Endothelial cell of umbilical vein (primary cell): ENCODE measurements around the gene CFAP20DC. TPM values are rescaled to one million over a fixed set of nuclear protein-coding genes. Genes with fewer than 3 reads are reported as not detected.
"Not testable (repeated sequence)": the region's sequence is repeated elsewhere in the genome, so short reads cannot be mapped to it uniquely, and the experiment has no call there.

Source experiments
- Bru-seq: library from RNA; stranded (reverse); fragments of 400-500 nt; gene quantifications from one replicate; lab custom pipeline; 2021; lab: Mats Ljungman, UMichigan
- BruChase-seq, 2 experiments: library from RNA; stranded (reverse); fragments of 400-500 nt; gene quantifications; one replicate each; lab custom pipeline; 2021; lab: Mats Ljungman, UMichigan
- BruUV-seq: library from RNA; stranded (reverse); fragments of 400-500 nt; replicated peaks from 2 replicates; lab custom pipeline; 2021; lab: Mats Ljungman, UMichigan
- CTCF ChIA-PET: fragments of 300-600, 350-600 bp; sonication (Branson Sonifier 250); formaldehyde crosslinking; loops from one replicate; lab custom pipeline; 2021; ENCODE audit warnings: antibody characterized with exemption, inconsistent platforms; lab: Charles Lee
- POLR2A ChIA-PET: fragments of 300-600, 350-600 bp; sonication (Branson Sonifier 250); formaldehyde crosslinking; loops from one replicate; lab custom pipeline; 2021; ENCODE audit warnings: antibody characterized with exemption, inconsistent platforms; lab: Charles Lee
- DNase-seq: peaks from one replicate; pipeline ENCODE4 v3.0.0-alpha.2; 2011; ENCODE audit warnings: low read depth, low spot score
- FAIRE-seq: peaks from 2 replicates; lab custom pipeline; 2011; peaks lifted over from hg19 to GRCh38; lab: Jason Lieb, UNC
- H2AFZ ChIP-seq: 2 replicates; pipeline ENCODE4 v1.6.0; 2012; ENCODE audit warnings: low read depth, low read length, control low read depth, inconsistent platforms
- H3K27ac ChIP-seq: 2 replicates; pipeline ENCODE4 v1.5.1; 2011; ENCODE audit warnings: low read depth, mild to moderate bottlenecking, control low read depth, low read length, moderate library complexity; ENCODE audit not compliant: insufficient read depth
- H3K27me3 ChIP-seq, 2 experiments: 2 replicates each; pipeline versions ENCODE4 v1.6.0 to v1.6.1; 2011; ENCODE audit warnings: low read length in 2 of 2, mixed read lengths in 1 of 2; ENCODE audit not compliant: control insufficient read depth in 2 of 2, insufficient read depth in 2 of 2
- H3K36me3 ChIP-seq, 2 experiments: 2 replicates in 1 of 2; 3 replicates in 1 of 2; pipeline ENCODE4 v1.5.1; 2011; ENCODE audit warnings: low read length in 2 of 2, mild to moderate bottlenecking in 1 of 2, moderate library complexity in 1 of 2; ENCODE audit not compliant: control insufficient read depth in 2 of 2, insufficient read depth in 2 of 2; ENCODE audit errors: extremely low read depth in 1 of 2
- H3K4me1 ChIP-seq: 3 replicates; pipeline ENCODE4 v1.5.1; 2011; ENCODE audit warnings: mild to moderate bottlenecking, low read length; ENCODE audit not compliant: control insufficient read depth, insufficient read depth; ENCODE audit errors: extremely low read depth
- H3K4me2 ChIP-seq: 2 replicates; pipeline ENCODE4 v1.6.1; 2011; ENCODE audit warnings: low read length, control low read depth, mixed read lengths; ENCODE audit not compliant: insufficient read depth
- H3K4me3 ChIP-seq, 3 experiments: fragments of 200-600 bp in 1 of 3; sonication (generic), shearing (Covaris generic) in 1 of 3; replicated peaks in 1 of 3; 2 replicates each; pipeline ENCODE4 v1.5.1; 2011 to 2016; ENCODE audit warnings: control low read depth in 3 of 3, low read length in 3 of 3, mild to moderate bottlenecking in 2 of 3, inconsistent platforms in 1 of 3, low read depth in 1 of 3, moderate library complexity in 1 of 3; ENCODE audit not compliant: insufficient read depth in 1 of 3
- H3K79me2 ChIP-seq: 2 replicates; pipeline ENCODE4 v1.6.0; 2012; ENCODE audit warnings: low read length, inconsistent platforms; ENCODE audit not compliant: control insufficient read depth, insufficient read depth
- H3K9ac ChIP-seq: replicated peaks from 2 replicates; pipeline ENCODE3; 2011; ENCODE audit warnings: low read length, control low read depth; ENCODE audit not compliant: insufficient read depth; ENCODE audit errors: extremely low read depth
- H3K9me1 ChIP-seq: replicated peaks from 3 replicates; pipeline ENCODE4 v1.6.0; 2011; ENCODE audit warnings: mild to moderate bottlenecking, low read length; ENCODE audit not compliant: control insufficient read depth, insufficient read depth; ENCODE audit errors: extremely low read depth
- H3K9me3 ChIP-seq: replicated peaks from 2 replicates; pipeline ENCODE4 v1.5.1; 2012; ENCODE audit warnings: low read length, inconsistent platforms; ENCODE audit not compliant: control insufficient read depth, insufficient read depth
- H4K20me1 ChIP-seq: replicated peaks from 2 replicates; pipeline ENCODE3; 2011; ENCODE audit warnings: mild to moderate bottlenecking, low read length; ENCODE audit not compliant: control insufficient read depth, insufficient read depth; ENCODE audit errors: extremely low read depth
- EZH2 ChIP-seq: IDR thresholded peaks from 2 replicates; pipeline ENCODE4 v1.6.1; 2012; ENCODE audit warnings: borderline replicate concordance, low read depth, mild to moderate bottlenecking, moderate library complexity, low read length, inconsistent platforms; ENCODE audit not compliant: severe bottlenecking
- FOS ChIP-seq: IDR thresholded peaks from 2 replicates; pipeline ENCODE4 v1.6.1; 2011; ENCODE audit warnings: mild to moderate bottlenecking, low read length, moderate library complexity, borderline replicate concordance; ENCODE audit not compliant: insufficient read depth
- JUN ChIP-seq: IDR thresholded peaks from 2 replicates; pipeline ENCODE4 v1.6.1; 2011; ENCODE audit warnings: borderline replicate concordance, low read depth; ENCODE audit not compliant: insufficient read length, insufficient read depth
- POLR2A ChIP-seq: IDR thresholded peaks from 2 replicates; pipeline ENCODE4 v1.6.1; 2012; ENCODE audit warnings: low read depth, mild to moderate bottlenecking, control low read depth, low read length
- POLR2AphosphoS5 ChIP-seq: IDR thresholded peaks from 2 replicates; pipeline ENCODE4 v1.6.1; 2012; ENCODE audit warnings: low read depth, mild to moderate bottlenecking, control low read depth, low read length, moderate library complexity; ENCODE audit not compliant: insufficient read depth
- dilution Hi-C: fragments of 300-500 bp; cut with MboI; formaldehyde crosslinking; loops from one replicate; pipeline ENCODE4 v1.15.0; 2019; ENCODE audit warnings: low sequenced_read_pairs; ENCODE audit not compliant: extremely low pct_ligation_motif_present
- intact Hi-C: fragments of 100-400 bp; cut with micrococcal nuclease; formaldehyde crosslinking; loops from one replicate; pipeline ENCODE4 v1.10.0; 2022
- long read RNA-seq: library from polyadenylated mRNA; stranded (forward); transcript quantifications from one replicate; pipeline ENCODE4 v2.0.0, GENCODE V29; 2021
- polyA minus RNA-seq, 3 experiments: library from RNA; depleted of rRNA, polyadenylated mRNA; stranded (reverse); fragments of >200 nt; gene quantifications; 1 replicate in 1 of 3; 2 replicates in 2 of 3; pipeline ENCODE4 v1.2.3, GENCODE V29; 2011
- polyA plus RNA-seq, 4 experiments: library from polyadenylated mRNA; depleted of rRNA in 3 of 4; stranded (reverse) in 3 of 4; unstranded in 1 of 4; fragments of >200 nt; gene quantifications; 2 replicates each; pipeline versions ENCODE4 v1.2.1 to v1.2.3, GENCODE V29; 2011 to 2012; ENCODE audit warnings: missing spikeins in 1 of 4
- total RNA-seq: library from RNA; stranded (reverse); gene quantifications from 2 replicates; pipeline ENCODE4 v1.2.3, GENCODE V29; 2021

CFAP20DC gene
- 1.9 and 2.1 TPM in 2 replicates for total RNA-seq
- 0.92 TPM in 2 replicates for polyA plus RNA-seq
- 1.2 and 1.4 TPM in 2 replicates for polyA plus RNA-seq (2011; cell fraction: cytosol; rRNA removed)
- 1.7 and 2.8 TPM in 2 replicates for polyA plus RNA-seq (2011; cell fraction: nucleus; rRNA removed)
- 1.2 and 2.7 TPM in 2 replicates for polyA plus RNA-seq (2012)
- polyA minus RNA-seq = 0.91 and 1.7 TPM in 2 replicates
- not detected for polyA minus RNA-seq (2011; cell fraction: cytosol; rRNA and poly(A)+ RNA removed)
- polyA minus RNA-seq (2011; cell fraction: nucleus; rRNA and poly(A)+ RNA removed) = 4.4 and 7.4 TPM in 2 replicates
- percentile 42 among the genes with signal in this experiment for Bru-seq, nascent RNA
- BruChase-seq, experiment 1, labeled RNA remaining after a 6-hour chase = percentile 30 among the genes with signal in this experiment
- BruChase-seq, experiment 2, labeled RNA remaining after a 2-hour chase = percentile 34 among the genes with signal in this experiment
- long read RNA-seq, partial matches to known transcripts = 3 of 5 reads
- long read RNA-seq, other reads (novel, unspliced or antisense) = 2 of 5 reads

DNA sequence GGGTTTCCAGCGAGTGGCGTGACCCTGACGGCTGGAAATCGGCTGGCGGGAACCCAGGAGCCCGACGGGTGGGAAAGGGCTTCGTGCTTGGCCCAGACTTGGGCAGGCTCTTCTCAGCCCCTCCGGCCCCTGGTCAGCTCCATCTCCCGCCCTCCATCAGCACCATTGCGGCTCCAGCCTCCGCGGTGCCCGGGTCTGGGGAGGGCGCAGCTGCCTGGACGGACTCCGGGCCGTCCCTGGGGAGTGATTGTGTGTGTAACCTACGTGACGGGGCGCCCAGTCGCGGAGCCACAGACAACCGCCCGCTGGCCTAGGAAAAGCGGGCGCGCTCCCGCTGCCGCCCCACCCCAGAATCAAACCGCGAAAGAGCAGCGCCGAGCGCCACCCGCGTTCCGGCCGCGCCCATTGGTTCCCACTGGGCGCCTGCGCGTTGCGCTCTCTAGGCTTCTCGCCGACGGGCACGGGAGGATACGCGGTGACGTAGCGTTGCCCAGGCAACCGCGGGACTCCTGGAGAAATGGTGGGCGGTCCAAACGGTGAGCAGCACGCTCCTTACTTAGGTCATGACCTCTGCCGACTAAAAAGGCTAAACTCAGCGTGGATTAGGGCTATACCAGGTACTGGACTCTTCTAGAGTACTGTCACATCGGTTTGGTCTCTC lies at the start of gene CFAP20DC:
Gene CFAP20DC, minus strand, starts transcription at position 355 of the 661 bp plus-strand sequence. CDS start 394 bp downstream, outside the sequence.
- dilution Hi-C loops (no loop called here), intact Hi-C loops (loop anchor here (10.0 kb wide), 1 partner anchor 315 kb away; no protein-coding TSS in a partner anchor)
- POLR2A ChIA-PET = no interaction called here
- H3K79me2 ChIP-seq = no peaks in the 10 kb centered on the region
- no peaks in the 10 kb centered on the region for H3K9me1 ChIP-seq
- no peaks in the 10 kb centered on the region for H4K20me1 ChIP-seq
- H3K9ac ChIP-seq = peak within 1 kb of the TSS; percentile 75
- peak; percentile 95 for FAIRE-seq
- no peaks in the 10 kb centered on the region for H3K27me3 ChIP-seq
- peak within 1 kb of the TSS; percentile 83 for H2AFZ ChIP-seq
- BruUV-seq = TSS peak; percentile 86
- CTCF ChIA-PET = interaction anchor here (0.7 to 1.0 kb wide), 3 partner anchors 55 to 410 kb away, joined by 3 to 4 read pairs (median 3); no protein-coding TSS in a partner anchor
- peak; percentile 92 for DNase-seq
- H3K27ac ChIP-seq = peak within 1 kb of the TSS; percentile 37
- peak within 1 kb of the TSS; percentile 83 for H3K4me2 ChIP-seq
- H3K36me3 ChIP-seq = no peaks in the 10 kb centered on the region
- peaks cover 6% of the 10 kb centered on the region for H3K4me1 ChIP-seq
- no peaks in the 10 kb centered on the region for H3K9me3 ChIP-seq
- TF ChIP-seq EZH2 (no peak), FOS (no peak), POLR2AphosphoS5 (peak; percentile 88), POLR2A (peak; percentile 93), JUN (no peak)
- H3K4me3 ChIP-seq = peak within 1 kb of the TSS; percentile 34 to 53 (median 51)

DNA sequence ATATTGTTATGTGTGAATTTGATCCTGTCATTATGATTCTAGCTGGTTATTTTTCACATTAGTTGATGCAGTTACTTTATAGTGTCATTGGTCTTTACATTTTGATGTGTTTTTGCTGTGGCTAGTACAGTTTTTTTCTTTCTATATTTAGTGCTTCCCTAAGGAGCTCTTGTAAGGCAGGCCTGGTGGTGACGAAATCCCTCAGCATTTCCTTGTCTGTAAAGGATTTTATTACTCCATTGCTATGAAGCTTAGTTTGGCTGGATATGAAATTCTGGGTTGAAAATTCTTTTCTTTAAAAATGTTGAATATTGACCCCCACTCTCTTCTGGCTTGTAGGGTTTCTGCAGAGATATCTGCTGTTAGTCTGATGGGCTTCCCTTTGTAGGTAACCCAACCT lies 48.7 kb upstream of the CFAP20DC start:
- BruUV-seq, H2AFZ ChIP-seq, CTCF ChIA-PET, H3K79me2 ChIP-seq, DNase-seq, H3K4me3 ChIP-seq, FAIRE-seq, H3K27ac ChIP-seq, H3K4me2 ChIP-seq, dilution Hi-C loops, POLR2A ChIA-PET, H3K4me1 ChIP-seq, intact Hi-C loops, H4K20me1 ChIP-seq, H3K9me1 ChIP-seq, H3K27me3 ChIP-seq, H3K9ac ChIP-seq, H3K9me3 ChIP-seq, H3K36me3 ChIP-seq: not testable (repeated sequence)
